K562 (cell line): ENCODE measurements around the gene SLC8A1. TPM values are rescaled to one million over a fixed set of nuclear protein-coding genes. Genes with fewer than 3 reads are reported as not detected.

Experiments used
- ATAC-seq: fragments of 200-7000 bp; cut with Tn5 transposase; 3 replicates; pipeline ENCODE4 v1.9.1; 2020; ENCODE audit warnings: moderate library complexity
- BruUV-seq: library from RNA; stranded (reverse); fragments of 400-500 nt; replicated peaks from 2 replicates; lab custom pipeline; 2021; lab: Mats Ljungman, UMichigan
- CTCF ChIA-PET: fragments of 300-600 bp; formaldehyde crosslinking; extraction: SDS; loops from one replicate; lab custom pipeline; 2021; ENCODE audit warnings: low intra/inter-chr PET ratio; lab: Yijun Ruan, JAX
- POLR2A ChIA-PET: fragments of 300-600, 350-650 bp; sonication (Branson Sonifier 250); formaldehyde crosslinking; extraction: SDS; loops from one replicate; lab custom pipeline; 2021; ENCODE audit warnings: antibody characterized with exemption, inconsistent platforms; lab: Yijun Ruan, JAX
- DNase-seq, 4 experiments: peaks; one replicate each; pipeline versions ENCODE4 v3.0.0 to v3.0.0-alpha.2; 2011 to 2018; ENCODE audit warnings: low spot score in 3 of 4, mixed read lengths in 3 of 4; ENCODE audit errors: extremely low read depth in 1 of 4
- FAIRE-seq: peaks from 2 replicates; lab custom pipeline; 2011; peaks lifted over from hg19 to GRCh38; lab: Jason Lieb, UNC
- H2AFZ ChIP-seq: 2 replicates; pipeline ENCODE4 v1.6.0; 2011; ENCODE audit warnings: low read depth, low read length, control low read depth, inconsistent platforms
- H3K27ac ChIP-seq: fragments of 200-600 bp; 3 replicates; pipeline ENCODE4 v1.8.0; 2011; ENCODE audit warnings: low read depth, mild to moderate bottlenecking, control low read depth, inconsistent platforms, low read length, moderate library complexity, mixed read lengths; ENCODE audit errors: extremely low read depth
- H3K27me3 ChIP-seq, 2 experiments: fragments of 300-600 bp in 1 of 2; 2 replicates in 1 of 2; 3 replicates in 1 of 2; pipeline versions ENCODE4 v1.6.0 to v1.8.0; 2011; ENCODE audit warnings: inconsistent platforms in 2 of 2, low read length in 2 of 2, mild to moderate bottlenecking in 1 of 2, mixed read lengths in 1 of 2, moderate library complexity in 1 of 2; ENCODE audit not compliant: control insufficient read depth in 2 of 2, insufficient read depth in 2 of 2
- H3K36me3 ChIP-seq: fragments of 300-600 bp; 3 replicates; pipeline ENCODE4 v1.8.0; 2011; ENCODE audit warnings: mild to moderate bottlenecking, low read length, inconsistent platforms; ENCODE audit not compliant: control insufficient read depth, insufficient read depth
- H3K4me1 ChIP-seq, 2 experiments: fragments of 200-600 bp in 1 of 2; replicated peaks in 1 of 2; 2 replicates in 1 of 2; 3 replicates in 1 of 2; pipeline versions ENCODE4 v1.5.1 to v1.8.0; 2011; ENCODE audit warnings: inconsistent platforms in 2 of 2, low read length in 2 of 2, mild to moderate bottlenecking in 1 of 2, mixed read lengths in 1 of 2, moderate library complexity in 1 of 2; ENCODE audit not compliant: control insufficient read depth in 2 of 2, insufficient read depth in 2 of 2
- H3K4me2 ChIP-seq: 2 replicates; pipeline ENCODE4 v1.6.1; 2011; ENCODE audit warnings: low read length, control low read depth, inconsistent platforms, mixed read lengths; ENCODE audit not compliant: insufficient read depth
- H3K4me3 ChIP-seq: fragments of 200-600 bp; sonication (generic), shearing (Covaris generic); 2 replicates; pipeline ENCODE4 v1.5.1; 2016; ENCODE audit warnings: control low read depth, inconsistent platforms
- H3K79me2 ChIP-seq: fragments of 200-600 bp; 3 replicates; pipeline ENCODE4 v1.8.0; 2011; ENCODE audit warnings: low read length, inconsistent platforms; ENCODE audit not compliant: control insufficient read depth, insufficient read depth
- H3K9ac ChIP-seq, 2 experiments: 2 replicates each; pipeline versions ENCODE4 v1.6.0 to v1.6.1; 2011; ENCODE audit warnings: low read depth in 2 of 2, low read length in 2 of 2, control low read depth in 1 of 2, inconsistent platforms in 1 of 2, mild to moderate bottlenecking in 1 of 2, mixed read lengths in 1 of 2; ENCODE audit not compliant: insufficient read depth in 1 of 2
- H3K9me1 ChIP-seq: one replicate; pipeline ENCODE4 v1.6.0; 2011; ENCODE audit warnings: inconsistent platforms, mild to moderate bottlenecking, low read length, moderate library complexity; ENCODE audit not compliant: control insufficient read depth, insufficient read depth
- H3K9me3 ChIP-seq: replicated peaks from 2 replicates; pipeline ENCODE4 v1.5.1; 2011; ENCODE audit warnings: low read depth, low read length, inconsistent platforms; ENCODE audit not compliant: control insufficient read depth, insufficient read depth
- H4K20me1 ChIP-seq: replicated peaks from 2 replicates; pipeline ENCODE4 v1.6.1; 2011; ENCODE audit warnings: low read length, inconsistent platforms, mixed read lengths; ENCODE audit not compliant: control insufficient read depth, insufficient read depth
- CXXC5 ChIP-seq: fragments of 250-450 bp; sonication (Bioruptor Pico); IDR thresholded peaks from 2 replicates; pipeline ENCODE4 v1.8.0; 2022; ENCODE audit warnings: inconsistent platforms, mild to moderate bottlenecking, moderate library complexity
- EHMT2 ChIP-seq: fragments of 450-650 bp; IDR thresholded peaks from 2 replicates; pipeline ENCODE4 v1.6.1; 2018; ENCODE audit warnings: antibody characterized with exemption
- POLR3G ChIP-seq: IDR thresholded peaks from 2 replicates; pipeline ENCODE4 v1.6.1; 2011; ENCODE audit not compliant: insufficient read length, insufficient replicate concordance; ENCODE audit errors: extremely low read depth
- TARDBP ChIP-seq: fragments of 450-650 bp; IDR thresholded peaks from 2 replicates; pipeline ENCODE4 v1.6.1; 2016
- TRIM24 ChIP-seq, 2 experiments: fragments of 450-650 bp; IDR thresholded peaks; 2 replicates each; pipeline ENCODE4 v1.6.1; 2016
- ZNF212 ChIP-seq: fragments of 450-650 bp; formaldehyde crosslinking; IDR thresholded peaks from 2 replicates; pipeline ENCODE4 v1.4.0; 2020; ENCODE audit warnings: mild to moderate bottlenecking
- WGBS: fragments of 100-300 bp; shearing (Covaris generic); methylation state at CpG from one replicate; pipeline ENCODE4 v1.1.6; 2016; ENCODE audit warnings: low coverage, mixed read lengths; ENCODE audit not compliant: insufficient coverage; ENCODE audit errors: missing lambda C conversion rate; 5-methylcytosine and 5-hydroxymethylcytosine counted together
- in situ Hi-C: fragments of 300-500 bp; cut with MboI; formaldehyde crosslinking; loops from 4 replicates; pipeline ENCODE4 v1.15.0; 2018; ENCODE audit warnings: inconsistent platforms, mixed read lengths
- intact Hi-C: fragments of 100-400 bp; cut with micrococcal nuclease; formaldehyde crosslinking; loops from 2 replicates; pipeline ENCODE4 v1.14.2; 2022
- polyA plus RNA-seq, 8 experiments: library from polyadenylated mRNA; depleted of rRNA in 4 of 8; stranded (reverse) in 5 of 8; unstranded in 3 of 8; fragments of >200 nt; fragmentation: Nextera tagmentation in 2 of 8; fragmentation: Illumina TruSeq in 1 of 8; extraction: Ambion mirVana in 2 of 8; extraction: Trizol in 1 of 8; gene quantifications; 2 replicates each; pipeline versions ENCODE4 v1.2.1 to v1.2.3, GENCODE V29; 2011 to 2014; ENCODE audit warnings: inconsistent platforms in 1 of 8, missing spikeins in 1 of 8
- total RNA-seq, 7 experiments: library from RNA; depleted of rRNA in 6 of 7; stranded (reverse); fragments of >200 nt in 6 of 7; fragmentation: Illumina TruSeq in 2 of 7; extraction: Trizol in 2 of 7; gene quantifications; 2 replicates each; pipeline versions ENCODE4 v1.2.1 to v1.2.3, GENCODE V29; 2011 to 2021; ENCODE audit warnings: low replicate concordance in 1 of 7
- TF ChIP-seq, protein P1 (sequence below): fragments of 450-650 bp; formaldehyde crosslinking; conservative IDR thresholded peaks from 2 replicates; pipeline ENCODE4 v1.4.0; 2022; ENCODE audit warnings: mild to moderate bottlenecking, missing genetic modification characterization
- TF ChIP-seq, protein P2 (sequence below): fragments of 250-450 bp; sonication (Bioruptor Pico); IDR thresholded peaks from 2 replicates; pipeline ENCODE4 v1.5.0; 2021; ENCODE audit warnings: mild to moderate bottlenecking, moderate library complexity

SLC8A1 gene
- total and polyA plus RNA-seq, 9 of the 15 experiments (the other 6 are each of a cell fraction or from before 2014, with no cell fraction given), result not detected

DNA sequence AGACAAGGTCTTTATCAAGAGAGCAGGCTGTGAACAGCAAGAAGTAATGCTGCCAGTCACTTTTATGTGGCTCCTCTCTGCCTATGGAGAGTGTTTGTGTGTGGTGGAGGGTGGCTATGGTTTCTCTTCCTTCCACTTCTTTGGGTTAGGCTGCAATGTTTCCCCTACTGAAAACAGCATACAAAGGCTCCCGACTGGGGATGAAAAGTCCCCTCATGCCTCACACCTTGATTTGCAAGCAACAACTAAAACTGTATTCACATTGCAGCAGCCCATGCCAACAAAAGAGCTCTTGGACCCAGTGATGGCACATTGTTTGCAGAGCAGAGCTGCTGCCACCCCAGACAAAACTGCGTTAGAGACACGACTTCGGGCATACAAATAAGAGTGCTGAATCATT lies 301.6 kb downstream of the SLC8A1 start:
- no peak overlapping the region for H3K4me2 ChIP-seq
- 0% methylated on average over 4 of the region's 4 CpGs for WGBS
- H3K9ac ChIP-seq, result no peak overlapping the region
- intact Hi-C loops (no loop called here), in situ Hi-C loops (no loop called here)
- CTCF ChIA-PET, result no interaction called here
- no peak overlapping the region for H3K27ac ChIP-seq
- no TSS peak for BruUV-seq
- no peak for DNase-seq
- H3K36me3 ChIP-seq, result no peaks in the 10 kb centered on the region
- POLR2A ChIA-PET, result interaction anchor here (0.6 kb wide), 1 partner anchor 9 kb away, joined by 4 read pairs; no protein-coding TSS in a partner anchor
- no peaks in the 10 kb centered on the region for H4K20me1 ChIP-seq
- no peak for ATAC-seq
- no peak for TF ChIP-seq TRIM24 (IDR thresholded peaks at IDR 0.05)
- TF ChIP-seq ZNF212 (CRISPR knock-in tag), result no peak
- TF ChIP-seq, protein P1, sequence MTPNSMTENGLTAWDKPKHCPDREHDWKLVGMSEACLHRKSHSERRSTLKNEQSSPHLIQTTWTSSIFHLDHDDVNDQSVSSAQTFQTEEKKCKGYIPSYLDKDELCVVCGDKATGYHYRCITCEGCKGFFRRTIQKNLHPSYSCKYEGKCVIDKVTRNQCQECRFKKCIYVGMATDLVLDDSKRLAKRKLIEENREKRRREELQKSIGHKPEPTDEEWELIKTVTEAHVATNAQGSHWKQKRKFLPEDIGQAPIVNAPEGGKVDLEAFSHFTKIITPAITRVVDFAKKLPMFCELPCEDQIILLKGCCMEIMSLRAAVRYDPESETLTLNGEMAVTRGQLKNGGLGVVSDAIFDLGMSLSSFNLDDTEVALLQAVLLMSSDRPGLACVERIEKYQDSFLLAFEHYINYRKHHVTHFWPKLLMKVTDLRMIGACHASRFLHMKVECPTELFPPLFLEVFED (CRISPR knock-in tag), result no peak
- TF ChIP-seq POLR3G, result no peak
- TF ChIP-seq, protein P2, sequence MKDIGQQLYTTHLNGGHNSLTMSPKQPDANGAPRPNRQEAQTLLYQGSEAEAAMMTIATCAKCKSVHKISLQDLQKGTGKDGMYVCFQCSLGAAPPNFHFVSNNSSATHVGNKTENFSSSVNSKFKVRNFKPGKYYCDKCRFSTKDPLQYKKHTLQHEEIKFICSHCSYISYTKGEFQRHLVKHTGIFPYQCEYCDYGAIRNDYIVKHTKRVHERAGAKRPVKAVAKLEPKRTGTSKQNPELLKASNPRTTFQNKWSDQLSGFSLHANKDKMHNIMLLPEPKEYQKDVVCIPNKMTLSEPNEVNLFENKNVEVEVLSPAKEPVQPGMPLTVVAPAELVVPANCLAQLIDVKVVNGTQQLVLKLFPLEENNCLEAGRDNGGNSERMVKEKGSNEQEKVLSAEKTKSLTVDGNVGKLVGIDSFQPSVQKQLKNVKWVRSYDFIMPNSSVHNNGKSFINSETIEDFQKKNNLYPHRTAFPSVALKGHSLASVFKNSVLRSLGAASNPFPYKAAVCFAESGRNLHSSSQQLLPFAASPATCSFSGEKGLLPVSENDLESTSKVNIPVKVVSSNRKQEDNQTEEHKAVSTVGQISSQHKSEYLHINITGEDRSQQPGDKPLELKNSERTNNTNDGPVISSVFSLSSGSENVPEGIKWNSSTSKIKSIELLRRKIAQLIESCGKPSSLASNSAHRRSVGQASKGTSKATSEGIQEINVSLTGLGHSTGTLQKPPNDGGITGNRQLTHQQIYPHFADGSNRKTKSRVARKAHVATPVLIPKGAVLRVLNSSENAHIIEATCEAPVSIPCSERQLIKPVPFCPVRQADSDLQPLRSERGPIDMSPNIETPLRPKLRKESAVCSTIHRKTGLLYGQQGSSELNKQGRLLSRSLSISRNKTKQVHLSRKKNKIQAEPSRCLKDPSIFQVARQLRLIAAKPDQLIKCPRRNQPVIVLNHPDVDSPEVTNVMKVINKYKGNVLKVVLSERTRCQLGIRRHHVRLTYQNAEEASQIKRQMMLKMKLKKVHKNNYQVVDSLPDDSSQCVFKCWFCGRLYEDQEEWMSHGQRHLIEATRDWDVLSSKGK (CRISPR knock-in tag), result no peak
- no peak for TF ChIP-seq CXXC5 (CRISPR knock-in tag)
- no peak for TF ChIP-seq EHMT2
- TF ChIP-seq TARDBP, result no peak
- H3K4me3 ChIP-seq, result no peak overlapping the region
- H2AFZ ChIP-seq, result no peak overlapping the region
- H3K4me1 ChIP-seq, result no peaks in the 10 kb centered on the region
- no peaks in the 10 kb centered on the region for H3K9me3 ChIP-seq
- H3K27me3 ChIP-seq, result no peaks in the 10 kb centered on the region
- no peaks in the 10 kb centered on the region for H3K9me1 ChIP-seq
- no peak for FAIRE-seq
- no peaks in the 10 kb centered on the region for H3K79me2 ChIP-seq
